GM21360 (cell line): ENCODE measurements around the gene CRADD.
"Not testable (repeated sequence)": the region's sequence is repeated elsewhere in the genome, so short reads cannot be mapped to it uniquely, and the experiment has no call there.

Experiments
- ATAC-seq: cut with Tn5 transposase; IDR thresholded peaks from one replicate; pipeline ENCODE4 v1.9.1; 2021; ENCODE audit warnings: mild to moderate bottlenecking, moderate library complexity; ENCODE audit not compliant: unreplicated experiment

The CRADD gene

DNA sequence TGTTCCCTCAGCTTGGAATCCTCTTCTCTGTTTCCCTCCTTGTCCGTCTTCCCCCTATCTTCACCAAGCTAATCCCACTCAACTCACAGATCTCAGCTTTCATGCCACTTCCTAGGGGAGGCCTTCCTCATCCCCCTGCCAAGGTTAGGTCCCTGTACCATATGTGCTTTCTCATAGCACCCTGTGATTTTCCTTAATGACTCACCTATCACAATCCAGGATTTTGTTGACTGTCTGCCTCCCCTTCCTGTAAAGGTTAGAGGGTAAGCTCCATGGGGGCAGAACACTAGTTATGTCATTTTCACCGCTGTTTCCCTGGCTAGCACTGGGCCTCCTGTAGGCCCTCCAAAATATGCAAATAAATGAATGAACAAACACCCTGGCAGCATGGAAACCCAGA is 57.6 kb downstream of the CRADD start:
- no peak for ATAC-seq

DNA sequence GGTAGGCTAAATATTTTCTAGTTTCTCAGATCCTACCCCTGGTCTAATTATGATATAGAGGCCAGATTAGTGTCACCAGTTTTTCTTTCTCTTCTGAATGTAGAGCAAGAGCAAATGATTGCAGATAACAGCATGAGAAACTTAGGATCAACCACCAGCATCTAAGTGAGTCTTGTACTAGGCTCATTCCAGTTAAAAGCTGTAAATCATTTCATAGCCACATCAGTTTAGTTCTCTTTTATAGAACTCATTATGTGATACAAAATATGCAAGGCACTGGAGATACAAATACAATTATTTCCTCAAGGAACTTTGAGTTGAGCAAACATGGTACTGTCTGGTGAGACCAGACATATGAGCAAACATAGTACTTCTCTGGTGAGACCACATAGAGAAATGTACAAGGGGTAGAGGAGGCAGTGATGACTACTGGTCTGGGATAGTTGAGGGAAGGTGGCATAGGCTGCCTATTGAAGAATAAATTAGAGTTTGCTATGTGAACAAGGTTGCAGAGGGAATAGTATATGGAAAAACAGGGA is 59.5 kb downstream of the CRADD start:
- ATAC-seq: no peak

DNA sequence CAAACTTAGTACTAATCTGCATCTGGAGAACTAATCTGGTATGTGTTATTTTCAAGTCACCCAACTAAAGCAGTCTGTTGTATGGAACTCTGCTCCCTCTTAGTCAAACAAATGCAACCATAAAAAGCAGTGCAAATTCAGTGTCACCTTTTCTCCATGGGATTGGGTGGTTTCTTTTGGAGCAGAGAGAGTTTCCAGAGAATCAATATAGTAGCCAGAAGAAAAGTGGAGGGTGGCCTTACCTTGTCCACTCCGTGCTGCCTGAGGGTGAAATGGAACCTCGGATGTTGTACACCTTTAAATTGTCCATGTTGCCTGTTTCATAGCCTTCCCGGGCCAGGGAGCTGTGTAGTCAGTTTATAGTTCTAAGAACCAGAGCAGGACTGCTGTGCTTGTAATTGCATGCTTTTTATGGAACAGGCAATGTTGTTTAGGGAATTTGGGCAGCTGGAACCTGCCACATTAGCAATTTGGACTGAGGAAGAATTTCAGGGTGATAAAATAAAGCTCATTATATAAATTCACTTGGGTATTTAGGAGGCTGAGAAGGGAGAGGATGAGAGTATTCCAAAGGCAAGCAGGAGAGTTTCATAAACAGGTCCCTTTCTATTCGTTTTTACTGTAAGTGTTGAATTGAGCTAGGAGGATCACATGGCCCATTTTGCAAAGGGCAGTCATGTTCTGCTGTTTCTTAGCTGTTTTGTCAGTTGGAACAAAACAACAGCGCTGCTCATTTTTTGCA is 60.5 kb downstream of the CRADD start:
- ATAC-seq: no peak

DNA sequence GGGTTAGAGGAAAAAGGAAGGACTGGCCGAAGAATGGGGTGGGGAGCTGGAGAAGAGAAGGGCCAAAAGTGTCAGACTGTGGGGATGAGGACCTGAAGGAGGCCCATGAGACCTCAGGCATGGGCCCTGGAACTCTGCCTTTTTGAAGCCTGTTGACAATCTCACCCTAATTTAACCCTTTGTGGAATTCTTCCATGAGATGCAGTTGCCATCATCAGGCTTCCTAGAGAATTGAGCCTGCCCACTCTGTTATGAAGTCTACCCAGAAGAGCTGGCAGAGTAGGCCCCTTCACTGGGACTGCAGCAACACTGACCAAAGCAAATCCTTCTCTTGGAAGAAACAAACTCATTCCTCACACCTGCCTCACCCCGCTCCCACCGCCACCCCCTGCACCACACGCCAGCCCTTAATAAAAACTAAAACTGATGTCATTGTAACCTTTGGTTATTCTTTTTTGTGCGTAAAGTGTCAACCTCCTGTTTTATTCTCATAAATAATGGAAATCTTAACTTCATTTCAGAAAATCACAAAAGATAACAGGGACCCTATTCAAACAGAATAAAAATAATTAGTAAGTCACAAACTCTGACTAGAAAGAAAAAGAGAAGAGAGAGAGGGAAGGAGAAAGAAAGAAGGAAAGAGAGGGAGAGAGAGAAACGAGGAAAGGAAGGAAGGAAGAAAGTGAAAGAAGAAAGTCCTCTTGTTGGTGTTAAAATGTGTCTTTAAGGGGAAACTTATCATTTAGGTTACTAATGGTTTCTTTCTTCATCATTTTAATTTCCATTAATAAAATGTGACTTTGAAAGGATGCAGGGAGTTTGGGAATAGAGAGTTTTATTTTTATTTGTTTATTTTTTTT is 61.3 kb downstream of the CRADD start:
- ATAC-seq: no peak

DNA sequence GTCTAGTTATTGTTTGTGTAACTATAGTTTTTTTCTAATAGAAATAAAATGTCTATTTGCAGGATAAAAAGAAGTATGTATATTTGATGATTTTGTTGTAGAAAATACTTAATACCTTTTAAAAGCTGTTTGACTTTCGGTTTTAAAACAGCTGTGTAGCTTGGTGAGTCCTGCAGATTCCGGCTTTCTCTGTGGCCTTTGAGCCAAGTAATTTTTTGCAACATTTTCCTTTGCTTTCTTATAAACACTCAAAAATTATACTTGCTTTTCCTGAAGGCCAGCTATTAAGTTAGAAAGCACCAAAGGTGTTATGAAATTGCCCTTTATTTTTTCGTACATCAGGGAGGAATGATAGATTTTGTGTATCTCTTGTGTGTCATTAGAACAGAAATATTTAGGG is 63.6 kb downstream of the CRADD start:
- ATAC-seq: no peak

DNA sequence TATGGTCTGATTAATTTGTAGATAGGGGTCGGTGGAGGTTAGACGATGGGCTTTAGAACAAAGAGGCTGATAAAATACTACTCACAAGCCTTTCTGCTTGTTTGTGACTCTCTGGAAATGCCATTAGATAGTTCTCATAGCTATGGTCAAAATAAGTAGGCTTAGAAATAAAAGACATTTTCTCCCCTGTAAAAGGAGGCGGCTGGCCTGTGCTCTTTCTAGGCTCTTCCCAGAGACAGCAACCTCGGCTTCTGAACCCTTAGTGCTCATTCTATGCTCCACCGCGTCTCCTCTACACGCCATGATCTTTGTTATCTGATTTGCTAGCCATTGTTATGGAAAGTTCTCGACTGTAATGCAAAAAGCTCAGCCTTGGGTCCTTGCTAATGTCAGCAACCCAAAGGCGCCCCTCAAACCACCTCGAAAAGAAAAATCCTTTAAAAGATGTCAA is 64.5 kb downstream of the CRADD start:
- ATAC-seq: peak; percentile 21

DNA sequence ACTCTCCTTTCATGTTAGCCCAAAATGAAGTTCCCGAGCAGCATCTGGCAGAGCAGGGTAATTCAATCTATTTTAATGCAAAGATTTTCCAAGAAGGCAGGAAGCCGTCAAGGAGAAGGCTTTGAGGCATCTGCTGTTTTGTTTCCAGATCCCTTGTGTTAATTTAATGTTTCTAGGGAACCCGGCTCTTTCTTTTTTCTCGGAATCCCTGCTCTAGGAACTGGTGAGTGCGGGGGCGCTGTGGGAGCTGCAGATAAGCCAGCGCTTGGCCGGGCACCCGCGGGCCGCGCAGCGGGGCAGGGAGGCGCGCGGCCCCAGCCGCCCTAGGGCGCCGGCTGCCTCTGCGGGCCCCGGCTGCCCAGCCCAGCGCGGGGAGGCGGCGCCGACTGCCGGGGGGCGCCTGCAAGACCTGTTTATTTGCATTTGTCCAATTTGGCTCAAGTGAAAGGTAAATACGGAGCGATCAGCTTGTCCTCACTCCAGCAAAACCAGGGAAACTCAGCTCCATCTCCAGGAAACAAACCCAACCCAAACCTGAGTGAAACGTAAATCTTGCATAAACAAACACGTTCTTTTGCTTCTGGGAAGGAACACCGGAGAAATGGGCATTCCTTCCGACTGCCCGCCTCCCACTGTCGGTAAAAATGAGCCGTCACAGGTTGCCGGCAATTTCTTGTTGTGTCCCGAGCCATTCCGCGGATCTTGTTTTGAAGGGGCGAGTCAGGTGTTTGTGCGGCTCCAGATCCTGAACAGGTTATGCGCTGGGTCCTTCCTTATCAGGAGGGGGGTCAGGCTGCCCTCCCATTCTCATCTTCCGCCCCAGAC is 65.1 kb downstream of the CRADD start:
- ATAC-seq: peak; percentile 87

DNA sequence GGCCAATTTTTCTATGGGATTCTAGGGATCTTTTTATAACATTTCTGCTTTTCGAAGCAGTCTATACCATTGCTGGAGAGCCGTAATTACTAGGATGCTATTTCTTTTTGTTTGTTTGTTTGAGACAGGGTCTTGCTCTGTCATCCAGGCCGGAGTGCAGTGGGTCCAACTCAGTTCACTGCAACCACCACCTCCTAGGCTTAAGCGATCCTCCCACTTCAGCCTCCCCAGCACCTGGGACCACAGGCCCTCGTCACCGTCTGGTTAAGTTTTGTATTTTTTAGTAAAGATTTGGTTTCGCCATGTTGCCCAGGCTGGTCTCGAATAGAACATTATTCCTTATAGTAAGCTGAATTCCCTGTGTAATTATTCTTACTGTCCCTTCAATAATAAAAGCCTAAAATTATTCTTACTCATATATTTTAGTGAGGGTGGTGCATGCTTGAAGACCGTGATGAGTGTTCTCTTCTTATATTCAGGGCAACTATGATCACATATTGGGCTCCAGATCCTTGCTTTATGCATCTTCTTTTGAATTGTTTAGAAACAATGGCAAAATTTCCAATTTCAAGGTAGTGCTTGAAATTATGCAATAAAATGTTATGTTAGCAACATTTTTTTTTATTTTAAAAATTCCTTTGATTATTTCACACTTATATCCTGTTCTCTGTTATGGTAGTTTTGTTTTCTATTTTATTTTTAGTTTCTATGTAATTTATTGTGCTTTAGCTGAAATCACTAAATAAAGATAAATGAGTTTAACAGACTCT is 66.2 kb downstream of the CRADD start:
- ATAC-seq: no peak

DNA sequence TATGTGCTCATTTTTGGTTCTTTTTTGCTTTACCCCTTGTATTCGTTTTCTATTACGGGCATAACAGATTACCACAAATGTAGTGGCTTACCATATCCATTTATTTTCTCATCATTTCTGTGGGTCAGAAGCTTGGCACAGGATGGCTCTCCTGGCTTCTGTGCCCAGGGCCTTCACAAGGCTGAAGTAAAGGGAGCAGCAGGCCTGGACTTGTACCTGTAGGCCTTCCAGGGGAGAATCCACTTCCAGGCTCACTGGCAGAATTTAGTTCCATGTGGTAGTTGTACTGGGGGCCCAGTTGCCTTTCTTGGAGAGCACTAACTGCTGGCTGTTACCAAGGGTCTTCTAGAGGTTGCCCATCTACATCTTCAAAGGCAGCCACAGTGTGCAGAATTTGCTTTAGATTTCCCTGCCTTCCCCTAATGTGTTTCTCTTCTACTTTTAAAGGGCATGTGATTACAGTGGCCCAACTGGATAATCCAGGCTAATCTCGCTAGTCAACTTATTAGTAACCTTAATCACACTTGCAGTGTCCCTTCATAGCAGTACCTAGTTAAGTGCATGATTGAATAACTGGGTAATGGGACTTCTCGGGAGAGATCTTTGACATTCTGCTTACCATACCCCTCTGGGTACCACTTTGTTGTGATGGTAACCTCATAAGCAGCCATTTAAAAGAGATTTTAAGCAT is 67.0 kb downstream of the CRADD start:
- ATAC-seq: no peak

DNA sequence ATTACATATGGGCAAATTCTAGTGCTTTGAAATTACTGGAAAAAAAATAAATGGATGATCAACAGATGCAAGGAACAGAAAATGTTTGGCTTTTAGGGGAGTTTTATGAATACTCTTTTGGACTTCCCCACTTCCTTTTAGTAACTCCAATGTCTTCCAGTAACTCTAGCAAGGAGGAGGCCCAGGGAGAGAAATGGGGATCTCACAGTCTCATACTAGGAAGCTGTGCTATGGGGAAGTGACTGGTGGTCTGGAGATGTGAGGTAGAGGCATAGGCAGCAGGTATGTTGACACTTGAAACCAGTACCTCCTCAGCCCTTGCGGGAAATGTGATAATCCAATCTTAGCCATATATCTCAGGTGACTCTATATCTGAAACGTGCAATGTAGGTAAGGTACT is 68.1 kb downstream of the CRADD start:
- no peak for ATAC-seq

DNA sequence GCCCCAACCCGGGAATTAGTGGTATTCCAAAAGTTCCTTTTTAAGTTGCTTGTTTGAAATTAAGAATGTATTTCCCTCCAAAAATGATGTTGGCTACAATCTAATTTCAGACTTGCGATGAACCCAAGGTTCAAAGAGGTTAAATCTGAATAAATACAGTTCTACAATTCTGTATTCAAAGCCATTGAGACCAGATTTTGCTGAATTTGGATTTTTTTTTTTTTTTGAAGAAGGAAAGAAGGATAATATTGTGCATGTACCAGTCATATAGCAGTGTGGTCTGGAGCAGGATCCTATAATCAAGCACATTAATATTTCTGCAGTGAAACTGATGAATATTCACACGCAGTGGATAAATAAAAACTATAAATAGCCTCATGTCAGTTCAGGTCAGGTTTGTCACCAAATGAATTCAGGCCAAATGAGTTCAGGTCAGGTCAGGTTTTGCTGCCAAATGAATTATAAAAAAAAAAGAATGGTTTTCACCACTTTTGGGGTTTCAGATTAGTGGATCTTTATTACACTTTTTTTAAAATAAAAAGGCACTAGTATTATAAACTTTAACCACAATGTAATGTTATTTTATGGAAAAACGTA is 69.5 kb downstream of the CRADD start:
- no peak for ATAC-seq

DNA sequence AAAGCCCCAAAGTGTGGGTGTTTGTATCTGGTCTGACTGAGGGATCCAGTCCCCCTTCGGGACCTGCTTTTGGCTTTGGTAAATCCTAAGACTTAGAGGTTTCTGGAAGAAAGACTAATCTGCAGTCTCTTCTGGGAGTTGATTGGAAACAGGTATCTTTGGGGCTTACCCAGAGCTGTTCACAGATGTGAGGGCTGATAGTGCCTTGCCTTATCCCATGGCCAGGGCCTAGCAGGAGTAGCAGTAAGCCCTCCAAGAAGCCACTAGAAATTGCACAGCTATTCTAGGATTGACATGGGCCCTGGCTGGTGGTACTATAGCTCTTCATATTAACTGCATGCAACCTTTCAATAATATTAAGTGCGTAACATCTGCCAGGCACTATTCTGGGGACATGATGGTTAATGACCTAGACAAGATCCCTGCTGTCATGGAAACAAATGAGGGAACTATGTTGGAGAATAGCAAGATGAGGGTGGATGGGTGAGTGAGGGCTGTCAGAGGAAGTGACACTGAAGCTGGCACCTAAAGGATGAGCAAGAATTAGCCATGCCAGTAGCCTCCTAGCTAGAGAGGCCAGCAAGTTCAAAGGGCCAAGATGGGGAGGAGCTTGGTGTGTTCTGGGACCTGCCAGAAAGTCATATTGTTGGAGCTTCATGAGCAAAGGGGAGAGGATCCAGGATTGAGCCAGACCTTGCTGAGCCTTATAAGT is 71.7 kb downstream of the CRADD start:
- ATAC-seq: no peak

DNA sequence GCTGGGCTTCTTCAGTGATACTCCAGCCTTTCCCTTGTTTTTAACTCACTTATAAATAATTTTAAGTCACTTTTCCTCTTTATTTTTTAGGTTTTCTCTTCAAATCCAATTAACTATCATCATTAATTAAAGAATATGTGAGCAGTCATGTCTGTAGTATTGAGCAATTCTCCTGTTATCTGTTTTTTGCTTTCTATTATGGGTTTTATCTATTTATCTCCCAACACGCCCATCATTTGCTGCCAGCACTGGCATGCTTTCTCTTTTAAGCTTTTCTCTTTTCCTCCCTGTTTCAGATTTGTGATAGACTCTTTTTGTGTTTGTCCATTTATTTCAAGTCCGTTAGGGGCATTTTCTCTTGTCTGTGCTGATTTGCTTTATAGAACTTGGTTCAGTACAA is 72.3 kb downstream of the CRADD start:
- no peak for ATAC-seq

DNA sequence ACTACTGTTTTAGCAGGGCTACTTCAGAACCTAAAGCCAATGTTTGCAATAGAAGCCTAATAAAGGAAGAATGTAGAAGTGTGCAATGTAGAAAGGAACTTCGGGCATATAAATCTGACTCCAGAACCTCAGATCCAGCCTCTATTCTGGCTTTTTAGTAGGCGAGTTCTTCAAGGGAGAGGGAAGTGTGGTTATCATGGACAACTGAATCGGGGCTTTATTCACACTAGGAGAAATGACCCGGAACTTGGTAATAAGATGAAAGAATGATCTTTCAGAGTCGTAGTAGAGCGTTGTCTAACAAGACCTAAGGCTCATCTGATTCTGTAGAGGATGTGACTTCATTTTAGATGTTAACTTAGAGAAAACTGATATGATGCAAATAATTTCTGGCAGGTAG is 72.9 kb downstream of the CRADD start:
- ATAC-seq: no peak

DNA sequence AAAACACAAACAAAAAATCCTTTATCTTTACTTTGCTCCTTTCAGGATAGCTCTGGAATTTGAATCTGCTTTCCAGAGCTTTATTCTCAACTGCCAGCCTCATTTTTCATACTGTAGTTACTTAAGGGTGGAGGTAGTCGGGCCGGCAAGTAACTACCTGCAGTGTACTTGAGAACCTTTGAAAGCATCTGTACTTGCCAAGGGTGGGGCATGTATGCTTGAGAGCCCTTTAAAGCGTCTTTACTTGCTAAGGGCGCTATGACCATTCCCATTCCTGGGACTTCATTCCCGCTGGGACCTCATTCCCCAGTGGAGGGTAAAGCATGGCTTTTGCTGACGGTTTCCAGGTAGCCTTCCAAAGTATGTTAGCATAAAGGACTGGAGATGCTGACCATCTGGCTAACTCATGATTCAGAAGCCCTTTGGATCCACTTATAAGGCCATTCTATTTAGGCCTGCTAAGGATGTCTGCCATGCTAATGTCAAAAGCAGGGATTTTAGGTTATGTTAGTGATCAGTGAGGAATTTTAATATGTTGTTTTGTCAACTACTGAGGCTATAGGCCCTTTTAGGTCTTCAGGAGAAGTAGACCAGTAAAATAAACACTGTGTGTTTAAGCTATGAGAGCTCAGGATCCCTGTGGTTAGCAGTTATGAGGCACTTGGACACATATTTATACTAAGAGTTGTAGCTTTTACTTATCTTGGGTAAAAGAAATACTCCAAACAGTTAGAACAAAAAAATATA is 74.9 kb downstream of the CRADD start:
- no peak for ATAC-seq

DNA sequence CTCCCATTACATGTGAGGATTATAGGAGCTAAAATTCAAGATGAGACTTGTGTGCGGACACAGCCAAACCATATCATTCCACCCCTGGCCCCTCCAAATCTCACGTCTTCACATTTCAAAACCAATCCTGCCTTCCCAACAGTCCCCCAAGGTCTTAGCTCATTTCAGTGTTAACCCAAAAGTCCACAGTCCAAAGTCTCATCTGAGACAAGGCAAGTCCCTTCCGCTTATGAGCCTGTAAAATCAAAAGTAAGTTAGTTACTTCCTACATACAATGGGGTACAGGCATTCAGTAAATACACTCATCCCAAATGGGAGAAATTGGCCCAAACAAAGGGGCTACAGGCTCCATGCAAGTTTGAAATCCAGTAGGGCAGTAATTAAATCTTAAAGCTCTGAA is 76.1 kb downstream of the CRADD start:
- no peak for ATAC-seq

DNA sequence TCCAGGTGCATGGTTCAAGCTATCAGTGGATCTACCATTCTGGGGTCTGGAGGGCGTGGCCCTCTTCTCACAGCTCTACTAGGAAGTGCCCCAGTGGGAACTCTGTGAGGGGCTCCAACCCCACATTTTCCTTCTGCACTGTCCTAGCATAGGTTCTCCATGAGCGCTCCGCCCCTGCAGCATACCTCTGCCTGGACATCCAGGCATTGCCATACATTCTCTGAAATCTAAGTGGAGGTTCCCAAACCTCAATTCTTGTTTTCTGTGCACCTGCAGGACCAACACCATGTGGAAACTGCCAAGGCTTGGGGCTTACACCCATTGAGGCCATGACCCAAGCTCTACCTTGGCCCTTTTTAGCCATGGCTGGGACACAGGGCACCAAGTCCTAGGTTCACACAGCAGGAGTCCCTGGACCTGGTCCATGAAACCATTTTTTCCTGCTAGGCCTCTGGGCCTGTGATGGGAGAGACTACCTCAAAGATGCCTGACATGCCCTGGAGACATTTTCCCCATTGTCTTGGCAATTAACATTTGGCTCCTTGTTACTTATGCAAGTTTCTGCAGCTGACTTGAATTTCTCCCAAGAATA is 76.8 kb downstream of the CRADD start:
- no peak for ATAC-seq

DNA sequence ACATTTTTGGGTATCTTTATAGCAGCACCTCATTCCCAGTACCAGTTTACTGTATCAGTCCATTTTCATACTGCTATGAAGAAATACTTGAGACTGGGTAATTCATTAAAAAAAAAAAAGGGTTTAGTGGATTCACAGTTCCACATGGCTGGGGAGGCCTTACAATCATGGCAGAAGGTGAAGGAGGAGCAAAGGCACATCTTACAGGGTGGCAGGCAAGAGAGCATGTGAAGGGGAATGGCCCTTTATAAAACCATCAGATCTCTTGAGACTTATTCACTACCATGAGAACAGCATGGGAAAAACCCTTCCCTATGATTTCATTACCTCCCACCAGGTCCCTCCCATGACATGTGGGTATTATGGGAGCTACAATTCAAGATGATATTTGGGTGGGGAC is 77.7 kb downstream of the CRADD start:
- not testable (repeated sequence) for ATAC-seq
